HG02938 (cell line): ENCODE data around the gene AUP1.
A peak's percentile ranks its signal among the peaks of the same experiment; 100 is the strongest.
"Not testable (repeated sequence)": the region's sequence is repeated elsewhere in the genome, so short reads cannot be mapped to it uniquely, and the experiment has no call there.

ENCODE experiments used
- ATAC-seq: cut with Tn5 transposase; IDR thresholded peaks from one replicate; pipeline ENCODE4 v1.9.1; 2021; ENCODE audit warnings: mild to moderate bottlenecking, moderate library complexity; ENCODE audit not compliant: unreplicated experiment

The AUP1 gene

GRCh38 chr2:74529357-74530238 is at the start of gene AUP1, which contains the start of gene HTRA2:
Gene AUP1 (minus strand): TSS chr2:74529706. CDS start chr2:74529629, 77 bp downstream.
Gene HTRA2 (plus strand): TSS chr2:74529933. CDS start chr2:74530007, 74 bp downstream.
- peak; percentile 74 for ATAC-seq

- ATAC-seq, result no peak
These were observed 48.9 kb upstream of the AUP1 start for GRCh38 chr2:74578408-74578807.

GRCh38 chr2:74577448-74577847 is 47.9 kb upstream of the AUP1 start:
- ATAC-seq, result no peak

- ATAC-seq, result no peak
These were observed 47.3 kb upstream of the AUP1 start for GRCh38 chr2:74576863-74577229.

- ATAC-seq, result no peak
These were observed 46.8 kb upstream of the AUP1 start for GRCh38 chr2:74576211-74576862.

GRCh38 chr2:74575320-74575719 is 45.8 kb upstream of the AUP1 start:
- ATAC-seq, result no peak

GRCh38 chr2:74573747-74574562 is 44.4 kb upstream of the AUP1 start:
- no peak for ATAC-seq

GRCh38 chr2:74572178-74572925 is 42.8 kb upstream of the AUP1 start:
- ATAC-seq, result no peak

- ATAC-seq, result peak; percentile 77
These were observed 41.6 kb upstream of the AUP1 start for GRCh38 chr2:74571058-74571457.

- no peak for ATAC-seq
These were observed 40.2 kb upstream of the AUP1 start for GRCh38 chr2:74569686-74570085.

GRCh38 chr2:74567881-74568280 is 38.4 kb upstream of the AUP1 start:
- ATAC-seq, result no peak

- no peak for ATAC-seq
These were observed 37.2 kb upstream of the AUP1 start for GRCh38 chr2:74566754-74567085.

GRCh38 chr2:74566076-74566753 is 36.7 kb upstream of the AUP1 start:
- no peak for ATAC-seq

- no peak for ATAC-seq
These were observed 34.7 kb upstream of the AUP1 start for GRCh38 chr2:74564222-74564621.

GRCh38 chr2:74562126-74562775 is 32.7 kb upstream of the AUP1 start:
- ATAC-seq, result no peak

- ATAC-seq, result not testable (repeated sequence)
These were observed 31.5 kb upstream of the AUP1 start for GRCh38 chr2:74561022-74561421.

- ATAC-seq, result no peak
These were observed 31.1 kb upstream of the AUP1 start for GRCh38 chr2:74560591-74560990.

- no peak for ATAC-seq
These were observed 30.4 kb upstream of the AUP1 start for GRCh38 chr2:74559912-74560311.
